Left ventricle myocardium superior (tissue), 1 donor: ENCODE results near the gene SFT2D2. TPM values are rescaled to one million over a fixed set of nuclear protein-coding genes. Genes with fewer than 3 reads are reported as not detected.

Source experiments
- ATAC-seq: fragments of 200-7000 bp; cut with Tn5 transposase; one replicate; pipeline ENCODE4 v1.9.1; 2020; ENCODE audit warnings: mild to moderate bottlenecking, moderate library complexity
- DNase-seq: peaks from one replicate; pipeline ENCODE4 v3.0.0-alpha.2; 2020
- intact Hi-C: fragments of 100-400 bp; cut with micrococcal nuclease; formaldehyde crosslinking; loops from one replicate; pipeline ENCODE4 v1.11.0; 2022
- total RNA-seq: library from RNA; stranded (reverse); fragmentation: NEBNext Ultra II Directional; extraction: Animal tissue kit (Norgen Biotek cat#: 25700); gene quantifications from one replicate; pipeline ENCODE4 v1.2.1, GENCODE V29; 2021
- donor health status: DM: no; HTN: yes; CAD: no; lungs with severe emphysema.

SFT2D2 gene
- total RNA-seq, 1 donor from 2014 or later = 13.4 TPM

DNA sequence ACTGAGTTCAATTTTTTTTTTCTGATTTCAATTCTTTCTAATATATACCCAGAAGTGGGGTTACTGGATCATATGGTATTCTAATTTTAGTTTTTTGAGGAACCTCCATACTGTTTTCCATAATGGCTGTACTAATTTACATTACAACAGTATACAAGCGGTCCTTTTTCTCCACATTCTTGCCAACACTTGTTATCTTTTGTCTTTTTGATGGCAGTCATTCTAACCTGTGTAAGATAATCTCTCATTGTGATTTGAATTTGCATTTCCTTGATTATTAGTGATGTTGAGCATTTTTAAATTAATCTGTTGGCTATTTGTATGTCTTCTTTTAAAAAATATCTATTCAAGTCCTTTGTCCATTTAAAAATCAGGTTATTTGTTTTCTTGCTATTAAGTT is 33.8 kb downstream of the SFT2D2 start:
- DNase-seq (no peak), ATAC-seq (no peak)
- intact Hi-C loops = no loop called here

DNA sequence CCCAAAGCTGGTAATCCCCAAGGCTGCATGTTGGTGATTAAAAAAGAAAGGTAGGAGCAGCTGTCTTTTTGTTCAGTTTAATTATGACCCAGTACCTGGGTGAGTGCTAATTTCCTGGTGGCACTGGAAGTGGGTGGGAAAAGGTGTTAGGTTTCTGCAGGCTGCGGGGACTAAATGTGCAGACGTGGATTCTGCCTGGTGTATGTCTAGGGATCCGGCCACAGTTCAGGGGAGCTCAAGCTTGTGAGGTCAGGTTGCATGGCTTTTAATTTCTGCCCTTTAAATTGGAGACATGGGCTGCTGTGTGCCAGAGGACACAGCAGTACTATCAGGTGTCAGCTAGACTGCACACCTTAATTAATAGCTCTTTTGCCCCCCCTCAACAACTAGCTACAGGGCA is 34.6 kb downstream of the SFT2D2 start:
- intact Hi-C loops = no loop called here
- ATAC-seq (no peak), DNase-seq (no peak)

DNA sequence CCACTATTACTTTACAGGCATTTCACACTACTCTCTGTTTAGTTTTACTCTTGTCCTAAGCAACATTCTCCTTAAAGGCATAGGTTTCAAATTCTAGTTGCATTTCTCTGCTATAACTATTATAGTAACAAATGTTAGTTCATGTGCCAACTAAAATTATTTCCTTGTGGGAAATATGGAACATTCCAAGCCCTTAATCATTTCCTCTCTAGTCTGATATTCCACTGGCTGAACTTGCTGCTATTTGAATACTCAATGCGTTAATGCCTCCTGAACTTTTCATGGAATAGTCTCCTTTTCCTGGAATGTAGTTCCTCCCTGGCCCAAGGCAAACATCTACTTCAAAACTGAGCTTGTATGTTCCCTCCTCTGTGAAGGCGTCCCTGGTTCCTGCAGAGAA is 35.6 kb downstream of the SFT2D2 start:
- ATAC-seq (peak; percentile 45), DNase-seq (no peak)
- intact Hi-C loops = no loop called here

DNA sequence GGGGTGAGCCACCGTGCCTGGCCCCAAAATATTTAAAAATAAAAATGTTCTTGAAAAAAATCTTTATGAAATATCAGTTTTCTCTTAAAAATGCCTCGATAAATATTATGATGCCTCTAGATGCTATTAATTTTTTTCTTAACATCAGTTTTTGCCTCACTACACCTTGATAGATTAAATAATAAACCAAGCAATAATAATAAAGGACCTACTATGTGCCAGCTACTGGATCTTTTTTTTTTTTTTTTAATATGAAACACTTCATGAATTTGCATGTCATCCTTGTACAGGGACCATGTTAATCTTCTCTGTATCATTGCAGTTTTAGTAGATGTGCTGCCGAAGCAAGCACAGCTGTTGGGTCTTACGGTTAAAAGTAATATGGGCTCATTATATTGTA is 37.3 kb downstream of the SFT2D2 start:
- intact Hi-C loops = no loop called here
- DNase-seq = no peak
- no peak for ATAC-seq

DNA sequence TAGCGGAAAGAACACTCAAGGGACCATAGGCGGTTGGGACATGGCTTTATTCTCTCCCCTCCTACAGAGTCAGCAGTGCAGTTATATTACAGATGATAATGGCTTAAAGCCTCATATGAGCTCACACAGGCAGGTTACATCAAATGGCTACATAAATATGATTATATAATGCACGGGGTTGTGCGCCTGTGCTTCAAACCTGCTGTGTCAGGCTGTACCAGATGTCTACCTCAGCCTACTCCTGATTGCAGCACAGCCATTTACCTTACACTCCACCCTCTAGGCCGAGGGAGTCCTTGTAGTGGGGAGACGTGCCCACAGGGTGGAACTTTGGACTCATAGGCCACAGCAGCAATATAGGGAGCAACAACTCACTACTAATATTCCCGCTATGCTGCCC is 38.5 kb downstream of the SFT2D2 start:
- no peak for ATAC-seq
- no peak for DNase-seq
- intact Hi-C loops = no loop called here

DNA sequence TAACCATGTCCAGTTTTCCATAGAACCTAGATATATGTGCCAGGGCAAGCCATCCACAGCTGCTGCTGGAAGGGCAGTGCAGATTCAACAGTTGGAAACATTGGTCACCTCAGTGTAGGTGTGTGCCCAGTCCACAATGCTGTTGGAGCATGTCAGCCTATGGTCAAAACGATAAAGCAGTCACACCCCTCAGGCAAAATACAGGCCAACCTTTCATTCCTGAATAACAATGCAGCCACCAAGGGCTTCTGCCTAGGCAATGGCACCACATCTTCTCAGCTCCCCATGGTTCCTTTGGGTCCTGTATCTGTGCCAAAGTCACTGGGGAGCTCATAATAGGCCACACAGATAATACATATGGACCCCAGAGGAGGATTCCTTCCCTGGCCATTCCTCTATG is 39.8 kb downstream of the SFT2D2 start:
- intact Hi-C loops = no loop called here
- no peak for ATAC-seq
- no peak for DNase-seq

DNA sequence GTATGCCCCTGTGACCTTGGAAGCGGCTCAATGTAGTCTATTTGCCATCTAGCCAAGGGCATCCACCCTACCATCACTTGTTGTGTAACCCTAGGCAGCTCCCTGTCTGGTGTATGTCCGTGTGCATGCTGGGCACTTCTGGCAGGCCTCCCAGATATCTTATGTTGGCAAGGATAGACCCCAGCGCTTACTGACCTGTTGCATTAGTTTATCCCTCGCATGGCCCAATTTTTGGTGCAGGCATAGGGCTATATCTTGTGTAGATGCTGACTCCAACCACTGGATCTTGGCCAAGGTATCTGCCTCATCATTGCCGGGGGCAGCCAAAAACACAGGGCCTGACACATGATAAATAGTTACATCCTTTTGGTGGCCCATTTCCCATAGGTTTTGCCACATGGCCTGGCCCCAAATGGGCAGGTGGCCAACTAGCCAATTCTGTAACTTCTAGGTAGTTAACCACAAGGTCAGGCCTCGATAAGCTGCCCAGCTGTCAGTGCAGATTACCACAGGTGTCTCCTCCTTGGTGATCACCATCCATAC is 40.9 kb downstream of the SFT2D2 start:
- intact Hi-C loops = no loop called here

DNA sequence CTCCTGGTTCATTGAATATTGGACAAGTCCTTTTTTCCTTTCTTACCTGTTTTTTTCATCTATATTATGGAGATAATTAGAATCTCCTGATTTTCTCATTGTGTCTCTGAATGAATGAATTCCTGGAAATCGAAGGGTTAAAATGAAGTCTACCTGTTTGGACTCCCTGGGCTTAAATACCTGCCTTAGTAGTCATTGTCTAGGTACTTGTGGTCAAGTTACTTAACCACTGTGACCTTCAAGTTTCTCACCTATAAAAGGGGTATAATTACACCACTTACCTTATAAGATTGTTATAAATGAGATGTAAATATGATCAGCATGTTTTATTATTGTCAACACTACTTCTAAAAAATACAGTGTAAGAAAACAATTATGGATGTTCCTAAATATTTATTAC is 45.8 kb downstream of the SFT2D2 start:
- intact Hi-C loops = no loop called here
- no peak for DNase-seq
- no peak for ATAC-seq

More for the DNA sequence above, 40.9 kb downstream of the SFT2D2 start:
- ATAC-seq (no peak), DNase-seq (no peak)

DNA sequence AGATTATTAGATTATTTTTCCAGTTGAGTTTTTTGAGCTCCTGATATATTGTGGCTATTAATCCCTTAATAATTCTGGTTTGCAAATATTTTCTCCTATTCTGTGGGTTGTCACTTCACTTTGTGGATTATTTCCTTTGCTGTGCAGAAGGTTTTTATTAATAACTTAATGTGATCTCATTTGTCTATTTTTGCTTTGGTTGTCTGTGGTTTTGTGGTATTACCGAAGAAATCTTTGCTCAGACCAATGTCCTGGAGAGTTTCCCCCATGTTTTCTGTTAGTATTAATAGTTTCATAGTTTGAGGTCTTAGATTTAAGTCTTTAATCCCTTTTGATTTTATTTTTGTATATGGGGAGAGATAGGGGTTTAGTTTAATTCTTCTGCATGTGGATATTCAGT is 47.8 kb downstream of the SFT2D2 start:
- DNase-seq (no peak), ATAC-seq (no peak)

DNA sequence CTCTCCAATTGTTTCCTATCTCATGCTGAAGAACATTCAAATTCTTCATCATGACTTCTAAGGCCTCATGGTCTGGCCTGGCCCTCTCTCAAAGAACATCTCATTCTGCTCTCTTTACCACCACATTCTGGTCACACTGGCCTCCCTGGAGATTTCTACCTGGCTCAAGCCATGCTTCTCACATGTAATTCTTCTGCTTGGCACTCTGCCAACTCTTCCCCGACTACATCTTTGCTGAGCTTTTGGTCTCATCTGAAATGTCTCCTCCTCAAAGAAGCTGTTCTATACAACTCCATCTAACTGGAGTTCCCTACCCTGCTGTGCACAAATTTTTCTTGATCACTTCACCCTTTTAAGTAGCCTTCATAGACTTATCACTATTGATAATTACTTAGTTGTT is 53.4 kb downstream of the SFT2D2 start:
- intact Hi-C loops = no loop called here
- DNase-seq (no peak), ATAC-seq (no peak)

More for the DNA sequence above, 47.8 kb downstream of the SFT2D2 start:
- intact Hi-C loops = no loop called here

DNA sequence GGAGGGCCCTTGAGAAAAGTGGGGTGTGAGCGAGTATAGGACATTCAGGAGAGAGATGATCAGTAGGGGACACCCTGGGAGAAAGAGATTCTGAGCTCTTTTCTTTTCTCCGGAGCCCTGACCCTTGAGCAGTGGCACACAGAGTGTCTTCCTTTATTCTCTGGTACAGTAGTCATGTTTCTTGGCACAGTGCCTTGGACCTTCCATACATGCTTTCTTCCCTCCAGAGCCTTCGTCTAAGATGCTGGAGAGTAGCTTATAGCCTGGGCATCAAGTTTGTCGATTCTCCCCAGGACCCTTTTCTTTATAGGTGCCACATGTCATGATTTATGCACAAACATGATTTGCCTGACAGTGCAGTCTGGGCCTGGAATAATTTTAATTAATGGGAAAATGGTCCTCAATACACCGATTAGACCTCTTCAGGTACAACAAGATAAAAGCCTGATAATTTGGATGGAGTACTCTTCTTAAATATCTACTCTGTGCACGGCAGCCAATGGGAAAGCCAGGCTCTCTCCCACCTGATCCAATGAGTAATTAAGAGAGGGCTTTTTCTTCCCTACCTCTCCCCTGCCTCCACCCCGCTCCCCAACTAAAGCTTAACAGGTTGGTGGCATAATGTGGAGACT is 54.6 kb downstream of the SFT2D2 start, which contains the start of gene TBX19:
TSS of gene TBX19 (plus strand) at position 582 of the 632 bp plus-strand sequence. CDS start 214 bp downstream, outside the sequence.
- intact Hi-C loops = no loop called here
- ATAC-seq = no peak
- no peak for DNase-seq

DNA sequence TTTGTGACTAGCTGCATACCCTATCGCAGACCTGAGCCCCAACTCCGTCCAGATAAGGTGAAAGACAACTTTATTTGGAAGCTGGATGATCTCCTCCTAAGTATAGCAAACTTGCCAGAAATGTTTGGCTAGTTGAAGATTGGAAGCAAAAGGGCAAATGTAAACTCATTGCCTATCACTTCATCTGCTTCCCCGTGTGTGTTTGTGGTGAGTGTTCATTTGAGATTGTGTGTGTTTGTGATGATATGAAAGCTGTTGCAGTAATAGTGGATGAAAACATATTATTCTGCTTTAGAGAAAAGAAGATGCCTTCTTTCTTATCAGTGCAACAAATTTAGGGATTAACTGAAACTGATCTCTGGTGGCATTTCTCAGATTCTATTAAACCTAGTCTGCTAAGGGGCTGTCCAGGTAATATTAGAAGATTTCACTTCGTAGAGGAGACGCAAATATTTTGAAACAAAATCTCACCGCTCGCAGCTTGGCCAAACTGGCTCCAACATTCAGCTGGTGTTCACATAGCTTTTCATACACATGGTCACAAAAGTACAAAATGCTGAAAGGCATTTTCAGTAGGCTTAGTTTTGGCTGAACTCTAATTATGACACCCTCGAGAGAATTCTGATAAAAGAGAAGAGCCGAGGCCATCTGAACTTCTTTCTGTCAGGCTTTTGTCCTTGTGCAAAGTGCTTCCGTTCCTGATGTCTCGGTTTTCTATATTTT is 56.0 kb downstream of the SFT2D2 start:
- ATAC-seq (no peak), DNase-seq (no peak)
- intact Hi-C loops = no loop called here

DNA sequence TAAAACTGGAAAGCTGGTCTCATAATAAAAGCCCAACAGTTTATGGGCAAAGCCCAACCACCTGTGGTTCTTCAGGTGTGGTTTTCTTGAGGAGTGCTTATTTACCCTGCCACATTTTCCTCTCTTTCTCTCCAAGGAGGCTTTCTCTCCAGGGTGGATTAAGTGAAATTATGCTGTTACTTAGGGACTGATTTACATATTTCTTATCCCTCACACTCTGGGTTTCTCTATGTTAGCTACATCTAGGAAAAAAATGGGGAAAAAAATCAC is 59.7 kb downstream of the SFT2D2 start:
- ATAC-seq (no peak), DNase-seq (no peak)
- intact Hi-C loops = no loop called here

DNA sequence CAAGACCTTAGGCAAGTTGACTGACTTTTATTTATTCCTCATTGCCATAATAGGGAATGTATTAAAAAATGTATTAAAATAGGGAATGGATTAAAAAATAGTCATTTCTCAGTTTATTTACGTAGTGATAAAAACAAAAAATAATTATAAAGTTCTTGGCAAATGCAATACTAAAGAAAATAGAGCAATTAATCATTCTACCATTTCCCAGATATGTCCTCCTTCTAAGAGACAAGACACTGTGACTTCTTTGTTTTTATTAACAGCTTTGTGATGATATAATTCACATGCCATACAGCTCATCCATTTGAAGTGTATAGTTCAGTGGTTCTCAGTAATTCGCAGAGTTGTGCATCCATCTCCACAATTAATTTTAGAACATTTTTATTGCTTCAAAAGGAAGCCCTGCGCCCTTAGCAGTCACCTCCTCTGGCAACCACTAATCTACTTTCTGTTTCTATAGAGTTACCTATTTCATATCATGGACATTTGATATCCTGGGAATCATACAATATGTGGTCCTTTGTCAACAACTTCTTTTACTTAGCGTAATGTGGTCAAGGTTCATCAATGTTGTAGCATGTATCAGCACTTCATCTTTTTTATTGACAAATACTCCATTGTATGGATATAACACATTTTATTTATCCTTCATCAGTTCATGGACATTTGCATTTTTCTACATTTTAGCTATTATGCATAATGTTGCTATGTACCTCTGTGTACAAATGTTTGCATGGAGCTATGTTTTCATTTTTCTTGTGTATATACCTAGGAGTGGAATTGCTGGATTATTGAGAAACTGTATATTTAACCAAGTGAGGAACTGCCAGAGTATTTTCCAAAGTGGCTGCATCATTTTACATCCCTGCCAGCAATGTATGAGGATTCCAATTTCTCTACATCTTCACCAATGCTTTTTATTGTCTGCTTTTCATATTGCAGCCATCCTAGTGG is 60.4 kb downstream of the SFT2D2 start:
- intact Hi-C loops = no loop called here
- ATAC-seq (no peak), DNase-seq (no peak)

DNA sequence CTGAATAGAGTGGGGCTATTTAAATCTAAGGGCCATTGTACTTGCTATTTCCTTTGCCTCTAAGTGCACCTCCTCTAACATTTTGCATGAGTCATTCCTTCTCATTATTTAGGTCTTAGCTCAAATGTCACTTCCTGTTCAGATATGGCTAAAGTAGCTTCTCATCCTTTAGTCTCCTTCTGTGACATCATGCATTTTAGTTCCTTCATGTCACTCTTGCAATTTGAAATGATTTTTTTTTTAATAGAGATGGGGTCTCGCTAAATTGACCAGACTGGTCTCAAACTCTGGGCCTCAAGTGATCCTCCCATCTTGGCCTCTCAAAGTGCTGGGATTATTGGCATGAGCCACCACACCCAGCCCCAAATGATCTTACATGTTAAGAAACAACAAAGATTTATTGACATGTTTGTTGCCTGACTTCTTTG is 61.4 kb downstream of the SFT2D2 start:
- ATAC-seq = no peak
- DNase-seq = no peak
- intact Hi-C loops = no loop called here

DNA sequence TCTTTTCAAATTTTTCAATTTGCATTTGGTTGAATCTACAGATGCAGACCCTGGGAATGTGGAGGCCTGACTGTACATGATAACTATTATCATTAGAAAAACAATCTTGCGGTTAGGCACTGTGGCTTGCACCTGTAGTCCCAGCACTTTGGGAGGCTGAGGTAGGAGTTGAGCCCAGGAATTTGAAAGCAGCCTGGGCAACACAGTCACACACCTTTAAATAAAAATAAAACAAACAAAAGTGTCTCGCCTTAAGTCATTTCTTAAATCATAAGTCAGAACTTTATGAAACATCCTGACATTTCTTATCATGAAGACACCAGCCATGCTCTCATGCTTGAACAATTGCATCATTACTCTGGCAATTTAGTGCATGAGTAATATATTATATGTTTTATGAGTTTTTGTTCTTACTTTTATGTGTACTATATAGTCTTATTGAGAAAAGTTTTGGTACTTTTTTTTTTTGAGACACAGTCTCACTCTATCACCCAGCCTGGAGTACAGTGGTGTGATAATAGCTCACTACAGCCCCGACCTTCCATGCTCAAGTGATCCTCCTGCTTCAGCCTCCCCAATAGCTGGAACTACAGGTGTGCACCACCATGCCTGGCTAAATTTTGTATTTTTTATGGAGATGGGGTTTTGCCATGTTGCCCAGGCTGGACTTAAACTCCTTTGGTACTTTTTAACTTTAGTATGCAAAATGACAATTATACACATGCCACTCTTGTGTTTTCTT is 62.7 kb downstream of the SFT2D2 start:
- no peak for DNase-seq
- ATAC-seq = no peak
- intact Hi-C loops = no loop called here

DNA sequence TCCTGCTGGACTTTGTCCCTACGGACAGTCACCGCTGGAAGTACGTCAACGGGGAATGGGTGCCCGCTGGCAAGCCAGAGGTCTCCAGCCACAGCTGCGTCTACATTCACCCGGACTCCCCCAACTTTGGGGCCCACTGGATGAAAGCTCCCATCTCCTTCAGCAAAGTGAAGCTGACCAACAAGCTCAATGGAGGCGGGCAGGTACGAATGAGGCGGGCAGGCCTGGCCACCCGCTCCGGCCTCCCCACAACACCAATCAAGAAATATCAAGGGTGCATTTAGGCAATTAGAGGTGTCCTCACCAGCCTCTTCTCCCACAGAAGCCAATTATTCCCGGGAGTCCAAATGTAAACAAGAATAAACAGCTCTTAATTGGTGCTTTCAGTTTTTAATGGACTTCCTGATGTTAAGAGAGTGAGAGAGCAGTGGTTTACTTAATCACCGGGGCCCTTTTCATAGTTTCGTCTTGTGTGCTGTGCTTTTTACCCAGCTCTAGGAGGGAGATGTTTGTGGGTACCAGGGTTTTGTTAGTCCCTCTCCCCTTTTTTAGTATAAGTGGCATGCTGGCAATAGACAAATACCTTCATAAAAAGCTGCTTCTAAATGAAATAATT is 65.5 kb downstream of the SFT2D2 start:
- no peak for DNase-seq
- intact Hi-C loops = no loop called here
- no peak for ATAC-seq

DNA sequence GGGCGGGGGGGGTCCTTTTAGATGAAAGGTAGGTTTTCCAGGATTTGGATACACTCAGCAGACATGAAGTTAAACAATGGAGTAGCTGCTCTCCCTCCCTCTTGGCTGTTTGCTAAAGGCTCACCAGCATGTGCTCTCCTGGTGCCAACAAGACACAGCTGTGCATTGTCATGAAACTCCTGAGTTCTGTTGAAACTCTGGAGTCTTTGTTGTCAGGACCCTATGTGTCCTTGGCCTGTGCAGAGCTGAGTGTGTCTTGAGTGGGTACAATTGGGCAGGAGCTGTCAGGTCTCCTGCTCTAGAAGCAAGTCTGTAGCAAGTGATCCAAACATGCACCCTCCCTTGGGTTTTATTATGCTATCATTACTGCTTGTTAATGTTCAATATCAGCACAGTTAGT is 67.6 kb downstream of the SFT2D2 start:
- intact Hi-C loops = no loop called here
- no peak for DNase-seq
- ATAC-seq = no peak
